ENCODE measurements around the gene CFAP54. TPM values are rescaled to one million over a fixed set of nuclear protein-coding genes. Genes with fewer than 3 reads are reported as not detected.
"Not testable (repeated sequence)": the region's sequence is repeated elsewhere in the genome, so short reads cannot be mapped to it uniquely, and the experiment has no call there.

Gene CFAP54
- total and polyA plus RNA-seq, 12 donors = 0.08 to 1.00 (median 0.33) TPM; not detected in 2

- H3K36me3 ChIP-seq (replicated peaks in 1 of 2) = no peaks in the 10 kb centered on the region
- H3K4me1 ChIP-seq (replicated peaks in 1 of 2) = no peaks in the 10 kb centered on the region
- H3K27ac ChIP-seq = no peak overlapping the region
- TF ChIP-seq CTCF (IDR thresholded peaks at IDR 0.05) (no peak), POLR2A (IDR thresholded peaks at IDR 0.05) (no peak)
- no peak for DNase-seq
- no peaks in the 10 kb centered on the region for H3K9me3 ChIP-seq (replicated peaks in 1 of 3)
- H3K4me3 ChIP-seq = no peak overlapping the region
- H3K27me3 ChIP-seq = no peaks in the 10 kb centered on the region
- intact Hi-C loops (cut with DNase I) = no loop called here
Measured at GRCh38 chr12:96454396-96454795, 35.0 kb upstream of the CFAP54 start.

- 71 to 83% (median 77%) methylated on average over 5 of the region's 5 CpGs for WGBS, 4 donors
- intact Hi-C loops (cut with DNase I) = no loop called here
Measured at GRCh38 chr12:96456265-96456974, 33.0 kb upstream of the CFAP54 start.

GRCh38 chr12:96457191-96457930 lies 32.0 kb upstream of the CFAP54 start:
- TF ChIP-seq CTCF (IDR thresholded peaks at IDR 0.05) (no peak), POLR2A (IDR thresholded peaks at IDR 0.05) (no peak)
- intact Hi-C loops (cut with DNase I) = no loop called here
- Histone ChIP-seq H3K36me3 (replicated peaks in 1 of 2) (no peaks in the 10 kb centered on the region), H3K27ac (no peak overlapping the region), H3K4me1 (replicated peaks in 1 of 2) (no peaks in the 10 kb centered on the region), H3K4me3 (no peak overlapping the region), H3K27me3 (no peaks in the 10 kb centered on the region), H3K9me3 (replicated peaks in 1 of 3) (no peaks in the 10 kb centered on the region)
- DNase-seq = no peak
- 83 to 87% (median 83%) methylated on average over 4 of the region's 4 CpGs for WGBS, 4 donors

More at GRCh38 chr12:96456265-96456974, 33.0 kb upstream of the CFAP54 start:
- Histone ChIP-seq H3K9me3 (replicated peaks in 1 of 3) (no peaks in the 10 kb centered on the region), H3K27me3 (no peaks in the 10 kb centered on the region), H3K27ac (no peak overlapping the region), H3K36me3 (replicated peaks in 1 of 2) (no peaks in the 10 kb centered on the region), H3K4me1 (replicated peaks in 1 of 2) (no peaks in the 10 kb centered on the region), H3K4me3 (no peak overlapping the region)
- DNase-seq = no peak
- TF ChIP-seq CTCF (IDR thresholded peaks at IDR 0.05) = no peak
- TF ChIP-seq POLR2A (IDR thresholded peaks at IDR 0.05) = no peak

GRCh38 chr12:96459281-96459680 lies 30.1 kb upstream of the CFAP54 start:
- H3K4me3 ChIP-seq; H3K4me1 ChIP-seq (replicated peaks in 1 of 2); intact Hi-C loops (cut with DNase I); H3K27me3 ChIP-seq; H3K9me3 ChIP-seq (replicated peaks in 1 of 3); H3K36me3 ChIP-seq (replicated peaks in 1 of 2); H3K27ac ChIP-seq; DNase-seq: not testable (repeated sequence)
- 82 to 91% (median 87%) methylated on average over 6 of the region's 6 CpGs for WGBS, 4 donors
